ENCODE results near the gene ICA1. TPM values are rescaled to one million over a fixed set of nuclear protein-coding genes. Genes with fewer than 3 reads are reported as not detected.

ICA1 gene
- total RNA-seq, 6 donors from 2014 or later, result 19.3 to 85.4 (median 44.6) TPM

GRCh38 chr7:8160779-8161345, 101.1 kb downstream of the ICA1 start:
- Histone ChIP-seq H3K9me3 (no peaks in the 10 kb centered on the region), H3K4me1 (no peaks in the 10 kb centered on the region), H3K27ac (no peak overlapping the region), H3K27me3 (no peaks in the 10 kb centered on the region), H3K4me3 (no peak overlapping the region), H3K36me3 (peaks cover 0 to 3% (median under 1%) of the 10 kb centered on the region in 4 donors)
- ATAC-seq (ENCODE audit: low FRiP score in 2 of 2) (no peak), DNase-seq (no peak)
- WGBS, 2 donors, result 82 to 83% methylated on average over 7 of the region's 7 CpGs
- TF ChIP-seq POLR2AphosphoS5 (IDR thresholded peaks at IDR 0.05), result no peak
- no peak for TF ChIP-seq POLR2A (IDR thresholded peaks at IDR 0.05)

GRCh38 chr7:8160250-8160649, 101.7 kb downstream of the ICA1 start:
- Histone ChIP-seq H3K9me3 (no peaks in the 10 kb centered on the region), H3K27ac (no peak overlapping the region), H3K36me3 (peaks cover 0 to 10% (median 2%) of the 10 kb centered on the region in 4 donors), H3K4me1 (no peaks in the 10 kb centered on the region), H3K4me3 (no peak overlapping the region), H3K27me3 (no peaks in the 10 kb centered on the region)
- ATAC-seq (ENCODE audit: low FRiP score in 2 of 2), result no peak
- WGBS, 2 donors, result 79 to 90% methylated on average over 3 of the region's 3 CpGs
- no peak for DNase-seq
- TF ChIP-seq POLR2A (IDR thresholded peaks at IDR 0.05) (no peak), POLR2AphosphoS5 (IDR thresholded peaks at IDR 0.05) (no peak), CTCF (IDR thresholded peaks at IDR 0.05) (no peak), EP300 (IDR thresholded peaks at IDR 0.05) (no peak)

- 76 to 100% methylated on average over 2 of the region's 2 CpGs for WGBS, 2 donors
- H3K9me3 ChIP-seq, result no peaks in the 10 kb centered on the region
- ATAC-seq (ENCODE audit: low FRiP score in 2 of 2), result no peak
- H3K27ac ChIP-seq, result no peak overlapping the region
- peaks cover 0 to 13% (median 2%) of the 10 kb centered on the region in 4 donors for H3K36me3 ChIP-seq
- no peak overlapping the region for H3K4me3 ChIP-seq
- no peaks in the 10 kb centered on the region for H3K27me3 ChIP-seq
- no peak for TF ChIP-seq POLR2AphosphoS5 (IDR thresholded peaks at IDR 0.05)
- TF ChIP-seq CTCF (IDR thresholded peaks at IDR 0.05), result no peak
- no peak for TF ChIP-seq EP300 (IDR thresholded peaks at IDR 0.05)
- TF ChIP-seq POLR2A (IDR thresholded peaks at IDR 0.05), result no peak
- DNase-seq, result no peak
- no peaks in the 10 kb centered on the region for H3K4me1 ChIP-seq
These were observed 102.4 kb downstream of the ICA1 start for GRCh38 chr7:8159595-8159994.

DNA sequence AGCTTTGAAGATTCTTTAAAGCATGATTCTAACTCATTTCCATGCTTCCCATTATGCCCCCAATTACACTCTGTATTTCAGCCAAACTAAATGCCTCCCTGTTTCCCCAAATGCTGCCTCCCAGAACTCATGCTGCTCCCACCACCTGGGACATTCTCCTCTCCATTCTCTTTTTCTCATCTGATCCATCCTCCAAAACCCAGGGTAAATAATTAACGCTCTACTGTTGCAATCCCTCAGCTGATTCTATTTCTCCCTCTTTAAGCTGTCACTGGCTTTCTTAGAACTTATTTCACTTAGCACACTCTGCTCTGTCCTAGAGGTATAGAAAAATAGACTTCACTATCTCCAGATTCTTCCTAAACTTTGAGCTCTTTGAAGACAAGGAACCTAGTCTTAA, 104.7 kb downstream of the ICA1 start:
- 96 to 98% methylated on average over 1 of the region's 1 CpG for WGBS, 2 donors
- no peak overlapping the region for H3K4me3 ChIP-seq
- H3K9me3 ChIP-seq, result no peaks in the 10 kb centered on the region
- TF ChIP-seq EP300 (IDR thresholded peaks at IDR 0.05) (no peak), POLR2AphosphoS5 (IDR thresholded peaks at IDR 0.05) (no peak), CTCF (IDR thresholded peaks at IDR 0.05) (no peak), POLR2A (IDR thresholded peaks at IDR 0.05) (no peak)
- no peak overlapping the region for H3K27ac ChIP-seq
- DNase-seq (no peak), ATAC-seq (ENCODE audit: low FRiP score in 2 of 2) (no peak)
- no peaks in the 10 kb centered on the region for H3K27me3 ChIP-seq
- no peaks in the 10 kb centered on the region for H3K4me1 ChIP-seq
- peaks cover 0 to 13% (median 2%) of the 10 kb centered on the region in 4 donors for H3K36me3 ChIP-seq

GRCh38 chr7:8155836-8156235, 106.1 kb downstream of the ICA1 start:
- Histone ChIP-seq H3K27ac (no peak overlapping the region), H3K27me3 (no peaks in the 10 kb centered on the region), H3K9me3 (no peaks in the 10 kb centered on the region), H3K4me1 (no peaks in the 10 kb centered on the region), H3K4me3 (no peak overlapping the region), H3K36me3 (peaks cover 0 to 13% (median 2%) of the 10 kb centered on the region in 4 donors)
- TF ChIP-seq POLR2AphosphoS5 (IDR thresholded peaks at IDR 0.05) (no peak), EP300 (IDR thresholded peaks at IDR 0.05) (no peak), POLR2A (IDR thresholded peaks at IDR 0.05) (no peak), CTCF (IDR thresholded peaks at IDR 0.05) (no peak)
- ATAC-seq (ENCODE audit: low FRiP score in 2 of 2) (no peak), DNase-seq (no peak)
- WGBS, 2 donors, result 93 to 98% methylated on average over 4 of the region's 4 CpGs
